Right atrium auricular region (tissue), 2 donors: ENCODE measurements around the gene KRT20. TPM values are rescaled to one million over a fixed set of nuclear protein-coding genes. Genes with fewer than 3 reads are reported as not detected.

Source experiments
- DNase-seq: peaks from one replicate; pipeline ENCODE4 v3.0.0-alpha.2; 2019; ENCODE audit warnings: low spot score
- H3K27ac ChIP-seq, 2 donors: fragments of 200-600 bp; sonication (generic); 1 replicate in 1 of 2; 2 replicates in 1 of 2; pipeline ENCODE4 v1.5.1; 2016 to 2019
- H3K27me3 ChIP-seq, 2 donors: fragments of 200-600 bp; sonication (generic); one replicate each; pipeline versions ENCODE4 v1.5.1 to v1.6.0; 2017 to 2019
- H3K36me3 ChIP-seq: fragments of 200-600 bp; sonication (generic); one replicate; pipeline ENCODE4 v1.5.1; 2016
- H3K4me1 ChIP-seq, 2 donors: fragments of 200-600 bp; sonication (generic); one replicate each; pipeline versions ENCODE4 v1.5.1 to v1.6.0; 2017 to 2019
- H3K4me3 ChIP-seq, 2 donors: fragments of 200-600 bp; sonication (generic); 1 replicate in 1 of 2; 2 replicates in 1 of 2; pipeline ENCODE4 v1.5.1; 2017 to 2019; ENCODE audit warnings: mild to moderate bottlenecking in 1 of 2, moderate library complexity in 1 of 2
- H3K9me3 ChIP-seq, 2 donors: fragments of 200-600 bp; sonication (generic); one replicate each; pipeline ENCODE4 v1.5.1; 2019
- total RNA-seq, 2 donors: library from RNA; depleted of rRNA; stranded (reverse); fragments of >200 nt; gene quantifications; one replicate each; pipeline ENCODE4 v1.1.0, GENCODE V29; 2016
- TF ChIP-seq, protein P1 (sequence below), 2 donors: fragments of 200-600 bp; sonication (generic); IDR thresholded peaks; one replicate each; pipeline ENCODE4 v1.5.1; 2019; ENCODE audit warnings: antibody characterized with exemption in 2 of 2

Gene KRT20
- total RNA-seq, 2 donors from 2014 or later: not detected

DNA sequence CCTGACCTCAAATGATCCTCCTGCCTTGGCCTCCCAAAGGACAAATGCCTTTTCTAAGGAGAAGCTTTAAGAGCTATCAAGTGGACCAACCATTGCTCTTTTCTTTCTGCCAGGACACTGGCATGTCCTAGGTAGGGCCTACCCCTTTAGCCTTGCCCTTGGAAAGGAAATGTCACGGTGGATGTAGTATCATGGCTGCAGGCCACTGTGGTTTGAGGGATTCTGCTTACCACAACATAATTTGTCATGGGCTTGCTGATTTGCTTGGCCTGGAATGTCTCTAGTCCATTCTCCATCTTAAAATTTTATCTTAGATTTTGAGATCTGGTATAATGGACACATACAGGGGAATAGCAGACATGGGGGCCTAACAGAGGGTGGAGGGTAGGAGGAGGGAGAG, 6.0 kb downstream of the KRT20 start:
- TF ChIP-seq, protein P1, sequence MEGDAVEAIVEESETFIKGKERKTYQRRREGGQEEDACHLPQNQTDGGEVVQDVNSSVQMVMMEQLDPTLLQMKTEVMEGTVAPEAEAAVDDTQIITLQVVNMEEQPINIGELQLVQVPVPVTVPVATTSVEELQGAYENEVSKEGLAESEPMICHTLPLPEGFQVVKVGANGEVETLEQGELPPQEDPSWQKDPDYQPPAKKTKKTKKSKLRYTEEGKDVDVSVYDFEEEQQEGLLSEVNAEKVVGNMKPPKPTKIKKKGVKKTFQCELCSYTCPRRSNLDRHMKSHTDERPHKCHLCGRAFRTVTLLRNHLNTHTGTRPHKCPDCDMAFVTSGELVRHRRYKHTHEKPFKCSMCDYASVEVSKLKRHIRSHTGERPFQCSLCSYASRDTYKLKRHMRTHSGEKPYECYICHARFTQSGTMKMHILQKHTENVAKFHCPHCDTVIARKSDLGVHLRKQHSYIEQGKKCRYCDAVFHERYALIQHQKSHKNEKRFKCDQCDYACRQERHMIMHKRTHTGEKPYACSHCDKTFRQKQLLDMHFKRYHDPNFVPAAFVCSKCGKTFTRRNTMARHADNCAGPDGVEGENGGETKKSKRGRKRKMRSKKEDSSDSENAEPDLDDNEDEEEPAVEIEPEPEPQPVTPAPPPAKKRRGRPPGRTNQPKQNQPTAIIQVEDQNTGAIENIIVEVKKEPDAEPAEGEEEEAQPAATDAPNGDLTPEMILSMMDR (IDR thresholded peaks at IDR 0.05): no peak
- Histone ChIP-seq H3K9me3 (no peaks in the 10 kb centered on the region), H3K4me3 (no peak overlapping the region), H3K27ac (no peak overlapping the region), H3K36me3 (no peaks in the 10 kb centered on the region), H3K27me3 (no peaks in the 10 kb centered on the region), H3K4me1 (no peaks in the 10 kb centered on the region)
- DNase-seq: no peak

DNA sequence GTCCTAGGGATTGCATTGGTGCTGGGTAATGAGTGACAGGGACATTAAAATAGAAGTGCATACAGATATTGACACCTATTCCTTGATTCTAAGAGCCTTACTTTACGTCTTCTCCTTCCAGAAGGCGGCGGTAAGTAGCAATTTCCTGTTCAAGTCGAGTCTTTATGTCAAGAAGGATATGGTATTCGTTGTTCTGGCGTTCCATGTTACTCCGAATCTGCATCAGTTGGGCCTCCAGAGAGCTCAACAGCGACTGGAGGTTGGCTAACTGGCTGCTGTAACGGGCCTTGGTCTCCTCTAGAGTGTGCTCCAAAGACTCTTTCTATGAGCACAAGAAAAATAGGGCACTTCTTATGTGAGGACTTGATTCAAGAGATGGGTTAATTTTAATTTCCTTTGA, 7.0 kb downstream of the KRT20 start:
- Histone ChIP-seq H3K4me1 (no peaks in the 10 kb centered on the region), H3K9me3 (no peaks in the 10 kb centered on the region), H3K4me3 (no peak overlapping the region), H3K27me3 (no peaks in the 10 kb centered on the region), H3K36me3 (no peaks in the 10 kb centered on the region), H3K27ac (no peak overlapping the region)
- TF ChIP-seq, protein P1 (IDR thresholded peaks at IDR 0.05): no peak
- DNase-seq: no peak

DNA sequence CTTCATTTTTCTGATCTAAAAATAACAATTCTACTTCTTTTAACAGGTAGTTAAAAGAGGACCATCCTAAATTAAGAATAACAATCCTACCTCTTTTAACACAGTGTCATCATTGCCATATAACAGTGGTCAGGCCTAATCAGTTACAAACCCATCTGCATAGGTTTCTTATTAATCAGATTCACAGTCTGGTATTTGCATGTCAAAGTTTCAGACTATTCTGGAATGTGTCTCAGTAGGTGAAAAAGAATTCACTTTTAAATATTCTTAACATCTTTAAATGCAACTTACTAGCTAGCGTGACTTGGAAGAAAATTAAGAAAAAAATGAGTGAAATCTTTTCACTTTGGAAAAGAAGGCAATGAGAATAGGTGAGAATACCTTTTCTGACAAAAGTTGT, 11.2 kb downstream of the KRT20 start:
- no peaks in the 10 kb centered on the region for H3K36me3 ChIP-seq
- no peaks in the 10 kb centered on the region for H3K27me3 ChIP-seq
- no peaks in the 10 kb centered on the region for H3K4me1 ChIP-seq
- TF ChIP-seq, protein P1 (IDR thresholded peaks at IDR 0.05): no peak
- DNase-seq: no peak
- H3K4me3 ChIP-seq: no peak overlapping the region
- H3K27ac ChIP-seq: no peak overlapping the region
- no peaks in the 10 kb centered on the region for H3K9me3 ChIP-seq

DNA sequence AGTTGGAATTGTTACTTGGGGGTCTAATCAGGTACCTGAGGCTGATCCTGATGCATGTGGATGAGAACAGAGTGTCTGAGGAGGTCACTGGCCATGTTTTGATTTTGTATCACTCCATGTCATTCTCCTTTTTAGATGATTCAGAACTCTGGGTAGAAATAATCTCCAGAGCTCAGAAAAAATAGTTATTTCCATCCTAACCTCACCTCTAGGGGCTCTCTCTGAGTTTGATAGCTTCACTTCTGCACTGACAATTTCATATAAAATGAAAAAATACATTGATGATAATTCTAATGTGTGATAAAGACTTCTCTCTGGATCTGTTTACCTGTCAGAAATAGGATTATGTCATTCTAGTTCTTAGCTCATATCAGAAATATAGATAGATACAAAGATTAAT, 11.8 kb downstream of the KRT20 start:
- TF ChIP-seq, protein P1 (IDR thresholded peaks at IDR 0.05): no peak
- DNase-seq: no peak
- no peaks in the 10 kb centered on the region for H3K36me3 ChIP-seq
- no peak overlapping the region for H3K27ac ChIP-seq
- no peaks in the 10 kb centered on the region for H3K4me1 ChIP-seq
- H3K27me3 ChIP-seq: no peaks in the 10 kb centered on the region
- H3K4me3 ChIP-seq: no peak overlapping the region
- H3K9me3 ChIP-seq: no peaks in the 10 kb centered on the region

DNA sequence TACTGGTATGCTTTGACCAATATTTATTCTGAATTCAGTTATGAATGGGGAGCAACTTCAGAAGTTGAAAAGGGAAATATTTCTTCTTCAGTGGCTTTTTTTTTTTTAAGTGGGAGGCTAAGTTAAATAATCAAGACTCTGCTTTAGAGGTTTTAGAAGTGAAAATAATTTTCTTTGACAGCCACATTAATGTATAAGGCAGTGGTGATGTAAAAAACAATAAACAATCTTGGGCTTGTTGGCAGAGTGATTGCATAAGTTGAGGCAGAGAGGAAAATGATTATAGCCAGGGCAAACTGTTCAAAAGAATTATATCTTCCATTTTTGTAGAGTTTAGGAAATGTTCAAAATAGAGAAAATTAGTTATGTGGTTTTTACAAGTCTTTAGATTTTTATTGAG, 12.6 kb downstream of the KRT20 start:
- Histone ChIP-seq H3K36me3 (no peaks in the 10 kb centered on the region), H3K4me1 (no peaks in the 10 kb centered on the region), H3K27ac (no peak overlapping the region), H3K4me3 (no peak overlapping the region), H3K9me3 (no peaks in the 10 kb centered on the region), H3K27me3 (no peaks in the 10 kb centered on the region)
- TF ChIP-seq, protein P1 (IDR thresholded peaks at IDR 0.05): no peak
- DNase-seq: no peak

DNA sequence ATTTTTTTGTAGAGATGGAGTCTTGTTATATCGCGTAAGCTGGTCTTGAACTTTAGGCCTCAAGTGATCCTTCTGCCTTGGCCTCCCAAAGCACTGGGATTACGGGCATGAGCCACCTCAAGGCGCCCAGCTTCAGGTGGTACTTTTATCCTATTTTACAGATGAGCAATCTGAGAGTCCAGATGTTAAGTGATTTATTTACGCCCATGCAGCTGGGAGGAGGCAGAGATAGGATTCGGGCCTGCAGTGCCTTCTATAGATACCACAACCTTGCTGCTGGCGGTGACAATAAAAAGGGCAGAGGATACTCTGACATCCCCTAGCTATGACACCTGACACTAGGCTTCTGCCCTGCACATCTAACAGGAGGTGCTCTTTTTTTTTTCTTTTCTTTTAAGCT, 13.7 kb downstream of the KRT20 start:
- Histone ChIP-seq H3K4me1 (no peaks in the 10 kb centered on the region), H3K27me3 (no peaks in the 10 kb centered on the region), H3K27ac (no peak overlapping the region), H3K36me3 (no peaks in the 10 kb centered on the region), H3K4me3 (no peak overlapping the region), H3K9me3 (no peaks in the 10 kb centered on the region)
- TF ChIP-seq, protein P1 (IDR thresholded peaks at IDR 0.05): no peak
- no peak for DNase-seq
